ENCODE results near the gene SAP25.

DNA sequence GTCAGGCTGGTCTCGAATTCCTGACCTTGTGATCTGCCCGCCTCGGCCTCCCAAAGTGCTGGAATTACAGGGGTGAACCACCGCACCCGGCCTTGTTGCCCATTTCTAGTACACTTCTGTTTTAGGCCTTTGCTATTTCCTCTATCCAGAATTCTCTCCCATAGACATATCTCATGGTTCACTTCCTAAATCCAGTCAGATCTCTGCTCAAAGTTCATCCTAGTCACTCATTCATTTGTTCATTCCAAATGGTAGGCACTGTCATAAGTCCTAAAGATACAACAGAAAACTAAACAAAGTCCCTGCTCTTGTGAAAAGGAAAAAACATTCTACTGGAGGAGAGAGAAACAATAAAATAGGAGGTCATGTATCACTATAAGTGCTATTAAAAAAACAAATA, 36.3 kb upstream of the SAP25 start:
- TF ChIP-seq, protein P1, sequence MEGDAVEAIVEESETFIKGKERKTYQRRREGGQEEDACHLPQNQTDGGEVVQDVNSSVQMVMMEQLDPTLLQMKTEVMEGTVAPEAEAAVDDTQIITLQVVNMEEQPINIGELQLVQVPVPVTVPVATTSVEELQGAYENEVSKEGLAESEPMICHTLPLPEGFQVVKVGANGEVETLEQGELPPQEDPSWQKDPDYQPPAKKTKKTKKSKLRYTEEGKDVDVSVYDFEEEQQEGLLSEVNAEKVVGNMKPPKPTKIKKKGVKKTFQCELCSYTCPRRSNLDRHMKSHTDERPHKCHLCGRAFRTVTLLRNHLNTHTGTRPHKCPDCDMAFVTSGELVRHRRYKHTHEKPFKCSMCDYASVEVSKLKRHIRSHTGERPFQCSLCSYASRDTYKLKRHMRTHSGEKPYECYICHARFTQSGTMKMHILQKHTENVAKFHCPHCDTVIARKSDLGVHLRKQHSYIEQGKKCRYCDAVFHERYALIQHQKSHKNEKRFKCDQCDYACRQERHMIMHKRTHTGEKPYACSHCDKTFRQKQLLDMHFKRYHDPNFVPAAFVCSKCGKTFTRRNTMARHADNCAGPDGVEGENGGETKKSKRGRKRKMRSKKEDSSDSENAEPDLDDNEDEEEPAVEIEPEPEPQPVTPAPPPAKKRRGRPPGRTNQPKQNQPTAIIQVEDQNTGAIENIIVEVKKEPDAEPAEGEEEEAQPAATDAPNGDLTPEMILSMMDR (IDR thresholded peaks at IDR 0.05): no peak
- no peak for TF ChIP-seq POLR2A (IDR thresholded peaks at IDR 0.05)
- TF ChIP-seq POLR2AphosphoS5 (IDR thresholded peaks at IDR 0.05): no peak

Data from prostate gland (tissue), 2 donors.